ENCODE results near the gene CAPN12. TPM values are rescaled to one million over a fixed set of nuclear protein-coding genes. Genes with fewer than 3 reads are reported as not detected.
A peak's percentile ranks its signal among the peaks of the same experiment; 100 is the strongest.

The CAPN12 gene
- total RNA-seq, 1 experiment from 2014 or later, result 58.5 TPM

- DNase-seq (ENCODE audit: low read depth, low spot score) (peak; percentile 100), ATAC-seq (peak; percentile 87)
- peak overlapping the region in 1 of 2 experiments; percentile 10; a peak in 2 of 4 replicates for H3K4me3 ChIP-seq (ENCODE audit: low read depth in 2 of 2, low read length in 2 of 2)
- H3K9me3 ChIP-seq (ENCODE audit: control insufficient read depth, insufficient read depth, low read depth, low read length), result peaks cover 4% of the 10 kb centered on the region; the same call in 1 of the 2 replicates
- ChIA-PET POLR2A (interaction anchor here (0.6 to 3.1 kb wide), 12 partner anchors 9 to 770 kb away, joined by 3 to 18 read pairs (median 4); partner anchors contain the start of gene ACTN4), CTCF (interaction anchor here (0.5 to 1.1 kb wide), 5 partner anchors 11 to 155 kb away, joined by 3 to 7 read pairs (median 5); no protein-coding TSS in a partner anchor)
- intact Hi-C loops (cut with micrococcal nuclease; ENCODE audit: unreplicated experiment), result no loop called here
- BruUV-seq (replicated peaks), result no TSS peak
- peak overlapping the region; percentile 98 for H3K27ac ChIP-seq (ENCODE audit: low read length)
- peaks cover 100% of the 10 kb centered on the region for H3K4me1 ChIP-seq (ENCODE audit: control insufficient read depth, insufficient read depth, low read length)
- TF ChIP-seq REST (IDR thresholded peaks at IDR 0.05; ENCODE audit: insufficient read depth in 1 of 2, low read depth in 2 of 2, low read length in 1 of 2), result no peak
- TF ChIP-seq TCF7L2 (IDR thresholded peaks at IDR 0.05; ENCODE audit: low read depth, low read length), result peak; percentile 87
- in situ Hi-C loops (cut with HindIII; ENCODE audit: low pct_unique_long_range_greater_than_20kb, low sequenced_read_pairs), result no loop called here
- no peaks in the 10 kb centered on the region for H3K36me3 ChIP-seq (ENCODE audit: control insufficient read depth, insufficient read depth, low read length)
- no peaks in the 10 kb centered on the region for H3K27me3 ChIP-seq (ENCODE audit: control insufficient read depth, insufficient read depth, low read length)
Observed at GRCh38 chr19:38683393-38684077, 60.7 kb downstream of the CAPN12 start.

- Histone ChIP-seq H3K27ac (ENCODE audit: low read length) (peak overlapping the region; percentile 98), H3K4me3 (ENCODE audit: low read depth in 2 of 2, low read length in 2 of 2) (peak overlapping the region in 1 of 2 experiments; percentile 10; a peak in 2 of 4 replicates), H3K36me3 (ENCODE audit: control insufficient read depth, insufficient read depth, low read length) (no peaks in the 10 kb centered on the region), H3K27me3 (ENCODE audit: control insufficient read depth, insufficient read depth, low read length) (no peaks in the 10 kb centered on the region), H3K4me1 (ENCODE audit: control insufficient read depth, insufficient read depth, low read length) (peaks cover 100% of the 10 kb centered on the region), H3K9me3 (ENCODE audit: control insufficient read depth, insufficient read depth, low read depth, low read length) (peaks cover 4% of the 10 kb centered on the region; the same call in 1 of the 2 replicates)
- in situ Hi-C loops (cut with HindIII; ENCODE audit: low pct_unique_long_range_greater_than_20kb, low sequenced_read_pairs) (no loop called here), intact Hi-C loops (cut with micrococcal nuclease; ENCODE audit: unreplicated experiment) (no loop called here)
- DNase-seq (ENCODE audit: low read depth, low spot score) (no peak), ATAC-seq (peak; percentile 11)
- BruUV-seq (replicated peaks), result TSS peak; percentile 93
- no peak for TF ChIP-seq TCF7L2 (IDR thresholded peaks at IDR 0.05; ENCODE audit: low read depth, low read length)
- TF ChIP-seq REST (IDR thresholded peaks at IDR 0.05; ENCODE audit: insufficient read depth in 1 of 2, low read depth in 2 of 2, low read length in 1 of 2), result no peak
- no peak for TF ChIP-seq SIN3A (IDR thresholded peaks at IDR 0.05; ENCODE audit: borderline replicate concordance, insufficient read depth, low read depth, low read length)
- no peak for TF ChIP-seq CTCF (IDR thresholded peaks at IDR 0.05)
- no peak for TF ChIP-seq POLR2AphosphoS5 (IDR thresholded peaks at IDR 0.05; ENCODE audit: low read depth, low read length)
- CTCF ChIA-PET, result interaction anchor here (0.5 to 1.0 kb wide), 3 partner anchors 11 to 156 kb away, joined by 3 to 7 read pairs (median 5); no protein-coding TSS in a partner anchor
- POLR2A ChIA-PET, result interaction anchor here (0.6 to 3.1 kb wide), 12 partner anchors 10 to 770 kb away, joined by 3 to 18 read pairs (median 4); partner anchors contain the start of gene ACTN4
Observed at GRCh38 chr19:38682872-38683392, 61.3 kb downstream of the CAPN12 start.
